ENCODE results near the gene PAX4.

DNA sequence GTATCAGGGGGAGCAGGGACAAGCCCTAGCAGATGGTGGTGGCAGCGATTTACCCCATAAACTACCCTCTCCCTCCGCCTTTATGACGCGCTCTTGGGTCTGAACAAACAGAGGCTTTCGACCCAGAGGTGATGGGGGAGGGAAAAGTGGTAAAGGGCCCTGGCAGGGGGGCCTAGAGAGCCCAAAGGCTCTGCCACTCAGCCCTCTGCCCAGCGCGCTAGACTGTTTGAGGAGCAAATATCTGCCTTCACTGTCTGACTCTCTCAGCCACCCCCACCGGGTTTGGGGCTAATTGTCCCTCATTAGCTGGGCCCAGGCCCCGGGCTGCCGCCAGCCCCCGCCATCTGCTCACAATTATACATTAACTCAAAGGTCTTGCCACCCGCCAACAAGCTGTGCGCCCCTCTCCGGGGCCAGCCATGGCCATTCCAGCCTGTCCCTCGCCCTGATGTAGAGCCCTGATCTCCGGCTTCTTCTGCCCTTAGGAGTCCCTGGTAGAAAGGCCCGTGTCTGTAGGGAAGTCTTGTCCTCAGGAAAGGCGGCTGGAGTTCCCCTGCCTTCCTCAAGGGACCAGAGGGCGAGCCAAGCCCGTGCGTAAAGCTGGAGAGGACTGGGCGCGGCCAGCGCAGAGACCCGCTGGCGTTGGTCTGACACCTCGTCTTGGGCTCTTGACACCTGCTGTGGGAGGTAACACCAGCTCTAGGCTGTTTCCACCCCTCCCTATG is 1.9 kb upstream of the PAX4 start:
- TF ChIP-seq, protein P1, sequence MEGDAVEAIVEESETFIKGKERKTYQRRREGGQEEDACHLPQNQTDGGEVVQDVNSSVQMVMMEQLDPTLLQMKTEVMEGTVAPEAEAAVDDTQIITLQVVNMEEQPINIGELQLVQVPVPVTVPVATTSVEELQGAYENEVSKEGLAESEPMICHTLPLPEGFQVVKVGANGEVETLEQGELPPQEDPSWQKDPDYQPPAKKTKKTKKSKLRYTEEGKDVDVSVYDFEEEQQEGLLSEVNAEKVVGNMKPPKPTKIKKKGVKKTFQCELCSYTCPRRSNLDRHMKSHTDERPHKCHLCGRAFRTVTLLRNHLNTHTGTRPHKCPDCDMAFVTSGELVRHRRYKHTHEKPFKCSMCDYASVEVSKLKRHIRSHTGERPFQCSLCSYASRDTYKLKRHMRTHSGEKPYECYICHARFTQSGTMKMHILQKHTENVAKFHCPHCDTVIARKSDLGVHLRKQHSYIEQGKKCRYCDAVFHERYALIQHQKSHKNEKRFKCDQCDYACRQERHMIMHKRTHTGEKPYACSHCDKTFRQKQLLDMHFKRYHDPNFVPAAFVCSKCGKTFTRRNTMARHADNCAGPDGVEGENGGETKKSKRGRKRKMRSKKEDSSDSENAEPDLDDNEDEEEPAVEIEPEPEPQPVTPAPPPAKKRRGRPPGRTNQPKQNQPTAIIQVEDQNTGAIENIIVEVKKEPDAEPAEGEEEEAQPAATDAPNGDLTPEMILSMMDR (IDR thresholded peaks at IDR 0.05; ENCODE audit: low read depth, low read length): no peak
- no peak for TF ChIP-seq EZH2phosphoT487 (IDR thresholded peaks at IDR 0.05; ENCODE audit: low read depth)

Data from OCI-LY3 (cell line).